CD14-positive monocyte (primary cell): ENCODE measurements around the gene GATD1. TPM values are rescaled to one million over a fixed set of nuclear protein-coding genes. Genes with fewer than 3 reads are reported as not detected.

Source experiments
- DNase-seq, 3 donors: peaks; one replicate each; pipeline ENCODE4 v3.0.0-alpha.2; 2011 to 2022
- H2AFZ ChIP-seq: 2 replicates; pipeline ENCODE4 v1.6.0; 2012; ENCODE audit warnings: mild to moderate bottlenecking, low read depth, low read length, inconsistent platforms; ENCODE audit not compliant: insufficient read depth, poor library complexity, severe bottlenecking
- H3K27ac ChIP-seq, 2 donors: 1 replicate in 1 of 2; 2 replicates in 1 of 2; pipeline ENCODE4 v1.5.1; 2012 to 2013; ENCODE audit warnings: low read length in 2 of 2, control low read depth in 1 of 2, inconsistent platforms in 1 of 2, low read depth in 1 of 2, mild to moderate bottlenecking in 1 of 2
- H3K27me3 ChIP-seq, 2 donors: one replicate each; pipeline versions ENCODE4 v1.6.0 to v1.6.1; 2011 to 2013; ENCODE audit warnings: low read length in 2 of 2; ENCODE audit not compliant: control insufficient read depth in 2 of 2, insufficient read depth in 2 of 2
- H3K36me3 ChIP-seq, 2 donors: replicated peaks in 1 of 2; 1 replicate in 1 of 2; 2 replicates in 1 of 2; pipeline versions ENCODE4 v1.5.1 to v1.6.1; 2012 to 2013; ENCODE audit warnings: low read length in 2 of 2, control low read depth in 1 of 2, inconsistent platforms in 1 of 2, mild to moderate bottlenecking in 1 of 2; ENCODE audit not compliant: insufficient read depth in 2 of 2, control insufficient read depth in 1 of 2
- H3K4me1 ChIP-seq, 2 donors: 1 replicate in 1 of 2; 2 replicates in 1 of 2; pipeline versions ENCODE4 v1.5.1 to v1.6.1; 2012 to 2013; ENCODE audit warnings: low read length in 2 of 2, control low read depth in 1 of 2, inconsistent platforms in 1 of 2, mild to moderate bottlenecking in 1 of 2, moderate library complexity in 1 of 2; ENCODE audit not compliant: insufficient read depth in 2 of 2, control insufficient read depth in 1 of 2
- H3K4me2 ChIP-seq: replicated peaks from 2 replicates; pipeline ENCODE3; 2012; ENCODE audit warnings: low read length, moderate library complexity, mild to moderate bottlenecking; ENCODE audit not compliant: poor library complexity, severe bottlenecking; ENCODE audit errors: extremely low read depth
- H3K4me3 ChIP-seq, 3 experiments: fragments of 200-600 bp in 1 of 3; sonication (generic) in 1 of 3; replicated peaks in 1 of 3; 1 replicate in 2 of 3; 2 replicates in 1 of 3; pipeline ENCODE4 v1.5.1; 2011 to 2013; ENCODE audit warnings: low read length in 3 of 3, mild to moderate bottlenecking in 3 of 3, control low read depth in 2 of 3, low read depth in 2 of 3, inconsistent platforms in 1 of 3, moderate library complexity in 1 of 3
- H3K79me2 ChIP-seq: 2 replicates; pipeline ENCODE4 v1.6.0; 2012; ENCODE audit warnings: mild to moderate bottlenecking, control low read depth, inconsistent platforms, low read length, moderate library complexity; ENCODE audit not compliant: insufficient read depth
- H3K9ac ChIP-seq: 2 replicates; pipeline ENCODE4 v1.6.0; 2017; ENCODE audit warnings: low read length, mild to moderate bottlenecking; ENCODE audit not compliant: insufficient read depth, poor library complexity, severe bottlenecking
- H3K9me3 ChIP-seq, 2 donors: replicated peaks in 1 of 2; 1 replicate in 1 of 2; 2 replicates in 1 of 2; pipeline versions ENCODE4 v1.5.1 to v1.6.1; 2012 to 2013; ENCODE audit warnings: low read length in 2 of 2, control low read depth in 1 of 2; ENCODE audit not compliant: control insufficient read depth in 1 of 2, insufficient read depth in 1 of 2
- H4K20me1 ChIP-seq: 2 replicates; pipeline ENCODE4 v1.6.0; 2012; ENCODE audit warnings: mild to moderate bottlenecking, low read length, control low read depth, moderate library complexity; ENCODE audit not compliant: insufficient read depth
- H3K27ac Mint-ChIP-seq, 7 donors: one replicate each; pipeline ENCODE4 v1.8.0; 2020; ENCODE audit warnings: mild to moderate bottlenecking in 7 of 7, mixed read lengths in 7 of 7, moderate library complexity in 6 of 7, inconsistent platforms in 2 of 7
- H3K27me3 Mint-ChIP-seq, 3 donors: one replicate each; pipeline ENCODE4 v1.8.0; 2021 to 2022; ENCODE audit warnings: low read depth in 3 of 3, mild to moderate bottlenecking in 3 of 3, mixed read lengths in 3 of 3, moderate library complexity in 3 of 3, inconsistent platforms in 1 of 3
- H3K36me3 Mint-ChIP-seq, 2 donors: one replicate each; pipeline ENCODE4 v1.8.0; 2020; ENCODE audit warnings: mixed read lengths in 2 of 2, inconsistent platforms in 1 of 2, mild to moderate bottlenecking in 1 of 2
- H3K4me1 Mint-ChIP-seq: one replicate; pipeline ENCODE4 v1.8.0; 2020; ENCODE audit warnings: mild to moderate bottlenecking, mixed read lengths
- H3K4me3 Mint-ChIP-seq, 2 donors: one replicate each; pipeline ENCODE4 v1.8.0; 2020; ENCODE audit warnings: mild to moderate bottlenecking in 2 of 2, mixed read lengths in 2 of 2, moderate library complexity in 1 of 2
- H3K9me3 Mint-ChIP-seq, 7 donors: one replicate each; pipeline ENCODE4 v1.8.0; 2020 to 2022; ENCODE audit warnings: mixed read lengths in 7 of 7, mild to moderate bottlenecking in 6 of 7, moderate library complexity in 6 of 7, inconsistent platforms in 2 of 7
- CTCF ChIP-seq: fragments of 200-600 bp; IDR thresholded peaks from one replicate; pipeline ENCODE4 v1.8.0; 2022; ENCODE audit warnings: antibody characterized with exemption, mild to moderate bottlenecking
- WGBS: methylation state at CpG from one replicate; pipeline ENCODE4 v1.1.5; 2013; ENCODE audit warnings: missing lambda C conversion rate; ENCODE audit not compliant: insufficient coverage; 5-methylcytosine and 5-hydroxymethylcytosine counted together
- intact Hi-C, 2 donors: fragments of 100-400 bp; cut with micrococcal nuclease; formaldehyde crosslinking; loops; one replicate each; pipeline versions ENCODE4 v1.15.0 to v1.15.1; 2023
- polyA plus RNA-seq, 3 donors: library from polyadenylated mRNA; depleted of rRNA in 1 of 3; unstranded in 2 of 3; stranded (reverse) in 1 of 3; fragments of 300-500 nt in 2 of 3; fragments of >200 nt in 1 of 3; fragmentation: Illumina TruSeq in 2 of 3; gene quantifications; 1 replicate in 2 of 3; 2 replicates in 1 of 3; pipeline ENCODE4 v1.2.3, GENCODE V29; 2012 to 2021

GATD1 gene
- polyA plus RNA-seq, 3 donors: 4.5 to 45.6 (median 4.6) TPM

- H3K36me3 ChIP-seq: no peaks in the 10 kb centered on the region
- H3K27ac ChIP-seq: no peak overlapping the region
- H2AFZ ChIP-seq: no peak overlapping the region
- H3K27me3 ChIP-seq: no peaks in the 10 kb centered on the region
- no peak for DNase-seq
- no peak overlapping the region for H3K4me3 ChIP-seq
- H3K9me3 Mint-ChIP-seq: no peaks in the 10 kb centered on the region
- intact Hi-C loops: loop anchor here in 1 of 2 donors (5.0 kb wide), 1 partner anchor 52 kb away; the partner anchor contains the start of gene SLC25A22
- TF ChIP-seq CTCF: no peak
- H3K4me2 ChIP-seq: no peak overlapping the region
- peaks cover 32% of the 10 kb centered on the region for H3K4me1 Mint-ChIP-seq
- no peak overlapping the region for H3K9ac ChIP-seq
- H3K4me3 Mint-ChIP-seq: no peak overlapping the region
- H3K27me3 Mint-ChIP-seq: peaks cover 0 to 3% (median 0%) of the 10 kb centered on the region in 3 donors
- H3K27ac Mint-ChIP-seq: no peak overlapping the region
- peaks cover 0 to 4% of the 10 kb centered on the region in 2 donors for H3K36me3 Mint-ChIP-seq
- H3K79me2 ChIP-seq: peaks cover 40% of the 10 kb centered on the region
- peaks cover 29% of the 10 kb centered on the region for H4K20me1 ChIP-seq
- no CpG with 5 or more reads among the region's 1 CpG for WGBS
- no peaks in the 10 kb centered on the region for H3K9me3 ChIP-seq
- H3K4me1 ChIP-seq: peaks cover 30 to 54% of the 10 kb centered on the region in 2 donors
These were observed 31.9 kb downstream of the GATD1 start for GRCh38 chr11:745428-745827.

GRCh38 chr11:742571-743201 lies 34.6 kb downstream of the GATD1 start:
- Histone ChIP-seq H3K36me3 (no peaks in the 10 kb centered on the region), H3K27ac (no peak overlapping the region), H3K9ac (no peak overlapping the region), H3K79me2 (peaks cover 13% of the 10 kb centered on the region), H3K4me2 (no peak overlapping the region), H3K4me3 (no peak overlapping the region), H3K9me3 (no peaks in the 10 kb centered on the region), H3K4me1 (peaks cover 13 to 32% of the 10 kb centered on the region in 2 donors), H2AFZ (no peak overlapping the region), H3K27me3 (peaks cover 0 to 4% of the 10 kb centered on the region in 2 donors), H4K20me1 (peaks cover 4% of the 10 kb centered on the region)
- Mint-ChIP-seq H3K27ac (no peak overlapping the region), H3K9me3 (no peaks in the 10 kb centered on the region), H3K36me3 (no peaks in the 10 kb centered on the region), H3K4me3 (no peak overlapping the region), H3K4me1 (peaks cover 18% of the 10 kb centered on the region), H3K27me3 (peaks cover 6 to 12% (median 9%) of the 10 kb centered on the region in 3 donors)
- intact Hi-C loops: no loop called here
- WGBS: 80% methylated on average over 1 of the region's 4 CpGs
- no peak for DNase-seq
- TF ChIP-seq CTCF: no peak
